H1 (cell line): ENCODE results near the gene ZNF799. TPM values are rescaled to one million over a fixed set of nuclear protein-coding genes. Genes with fewer than 3 reads are reported as not detected.

Source experiments
- CTCF ChIA-PET: fragments of 300-600 bp; sonication (Branson Sonifier 250); formaldehyde crosslinking; loops from one replicate; lab custom pipeline; 2021; ENCODE audit not compliant: partially characterized antibody; lab: Charles Lee
- POLR2A ChIA-PET: fragments of 300-600 bp; sonication (Branson Sonifier 250); formaldehyde crosslinking; loops from one replicate; lab custom pipeline; 2021; ENCODE audit warnings: inconsistent platforms; ENCODE audit not compliant: partially characterized antibody; lab: Charles Lee
- DNase-seq, 2 experiments: peaks; one replicate each; pipeline versions ENCODE4 v3.0.0 to v3.0.0-alpha.2; 2010 to 2022; ENCODE audit warnings: low spot score in 2 of 2, low read depth in 1 of 2, mixed read lengths in 1 of 2
- FAIRE-seq: peaks from 2 replicates; lab custom pipeline; 2011; peaks lifted over from hg19 to GRCh38; lab: Jason Lieb, UNC
- H2AFZ ChIP-seq: 2 replicates; pipeline ENCODE4 v1.8.1; 2012; ENCODE audit warnings: low read length, inconsistent platforms
- H2AK5ac ChIP-seq: 2 replicates; pipeline ENCODE4 v1.6.1; 2013; ENCODE audit warnings: low read depth, low read length
- H2BK120ac ChIP-seq: replicated peaks from 2 replicates; pipeline ENCODE3; 2013; ENCODE audit warnings: low read depth, low read length, inconsistent platforms
- H2BK12ac ChIP-seq: 2 replicates; pipeline ENCODE4 v1.6.1; 2013; ENCODE audit warnings: low read depth, low read length
- H2BK15ac ChIP-seq: 2 replicates; pipeline ENCODE4 v1.6.1; 2013; ENCODE audit warnings: low read length
- H2BK20ac ChIP-seq: 2 replicates; pipeline ENCODE4 v1.6.1; 2013; ENCODE audit warnings: low read length
- H2BK5ac ChIP-seq: 2 replicates; pipeline ENCODE4 v1.6.1; 2013; ENCODE audit warnings: low read depth, low read length
- H3K14ac ChIP-seq: 2 replicates; pipeline ENCODE4 v1.6.1; 2013; ENCODE audit warnings: inconsistent platforms; ENCODE audit not compliant: insufficient read length
- H3K18ac ChIP-seq: 2 replicates; pipeline ENCODE4 v1.6.1; 2013; ENCODE audit warnings: low read length; ENCODE audit errors: extremely low read depth
- H3K23ac ChIP-seq: 2 replicates; pipeline ENCODE4 v1.6.1; 2013; ENCODE audit warnings: inconsistent platforms; ENCODE audit not compliant: insufficient read length
- H3K23me2 ChIP-seq: 2 replicates; pipeline ENCODE4 v1.6.1; 2013; ENCODE audit warnings: low read depth, low read length
- H3K27ac ChIP-seq: 2 replicates; pipeline ENCODE4 v1.6.1; 2011; ENCODE audit warnings: low read depth, low read length, inconsistent platforms
- H3K27me3 ChIP-seq, 4 experiments: replicated peaks in 1 of 4; 1 replicate in 1 of 4; 2 replicates in 3 of 4; pipeline versions ENCODE4 v1.6.1 to v1.8.1; 2011 to 2013; ENCODE audit warnings: low read length in 3 of 4, mild to moderate bottlenecking in 3 of 4, inconsistent platforms in 2 of 4, mixed read lengths in 2 of 4, moderate library complexity in 1 of 4; ENCODE audit not compliant: control insufficient read depth in 3 of 4, insufficient read depth in 3 of 4; ENCODE audit errors: extremely low read depth in 1 of 4
- H3K36me3 ChIP-seq, 4 experiments: 2 replicates each; pipeline versions ENCODE4 v1.6.1 to v1.8.1; 2011 to 2013; ENCODE audit warnings: mild to moderate bottlenecking in 4 of 4, low read length in 3 of 4, moderate library complexity in 2 of 4, control low read depth in 1 of 4, inconsistent platforms in 1 of 4; ENCODE audit not compliant: insufficient read depth in 4 of 4, control insufficient read depth in 2 of 4
- H3K4ac ChIP-seq: replicated peaks from 2 replicates; pipeline ENCODE3; 2013; ENCODE audit warnings: low read length, low read depth, mixed read lengths, inconsistent platforms; ENCODE audit not compliant: insufficient read length
- H3K4me1 ChIP-seq, 4 experiments: replicated peaks in 1 of 4; 1 replicate in 1 of 4; 2 replicates in 3 of 4; pipeline versions ENCODE4 v1.6.1 to v1.8.1; 2011 to 2013; ENCODE audit warnings: low read length in 3 of 4, inconsistent platforms in 2 of 4, mixed read lengths in 1 of 4; ENCODE audit not compliant: insufficient read depth in 4 of 4, control insufficient read depth in 3 of 4
- H3K4me2 ChIP-seq, 2 experiments: 2 replicates each; pipeline versions ENCODE4 v1.6.1 to v1.8.1; 2011 to 2013; ENCODE audit warnings: low read depth in 2 of 2, low read length in 2 of 2, control low read depth in 1 of 2, inconsistent platforms in 1 of 2, mild to moderate bottlenecking in 1 of 2; ENCODE audit not compliant: insufficient read depth in 1 of 2
- H3K4me3 ChIP-seq, 4 experiments: fragments of 200-600, 300-600 bp in 1 of 4; sonication (generic), shearing (Covaris generic), sonication (Bioruptor Twin) in 1 of 4; 2 replicates each; pipeline versions ENCODE4 v1.5.1 to v1.8.1; 2011 to 2016; ENCODE audit warnings: low read length in 4 of 4, low read depth in 3 of 4, control low read depth in 2 of 4, inconsistent platforms in 2 of 4, mild to moderate bottlenecking in 2 of 4, mixed read lengths in 1 of 4, moderate library complexity in 1 of 4; ENCODE audit not compliant: insufficient read depth in 2 of 4; ENCODE audit errors: extremely low read depth in 1 of 4
- H3K56ac ChIP-seq: replicated peaks from 2 replicates; pipeline ENCODE3; 2013; ENCODE audit warnings: low read depth, mild to moderate bottlenecking, mixed read lengths, low read length, inconsistent platforms; ENCODE audit not compliant: insufficient read length
- H3K79me1 ChIP-seq: 2 replicates; pipeline ENCODE4 v1.6.1; 2013; ENCODE audit warnings: low read depth, low read length, control low read depth
- H3K79me2 ChIP-seq, 2 experiments: 2 replicates each; pipeline versions ENCODE4 v1.6.1 to v1.8.1; 2012 to 2013; ENCODE audit warnings: low read length in 2 of 2, mild to moderate bottlenecking in 2 of 2, inconsistent platforms in 1 of 2; ENCODE audit not compliant: insufficient read depth in 2 of 2, control insufficient read depth in 1 of 2
- H3K9ac ChIP-seq, 4 experiments: replicated peaks in 1 of 4; 1 replicate in 1 of 4; 2 replicates in 3 of 4; pipeline versions ENCODE4 v1.6.1 to v1.8.1; 2011 to 2013; ENCODE audit warnings: low read depth in 3 of 4, low read length in 3 of 4, control low read depth in 2 of 4, mild to moderate bottlenecking in 2 of 4, moderate library complexity in 2 of 4, inconsistent platforms in 1 of 4; ENCODE audit errors: extremely low read depth in 1 of 4
- H3K9me3 ChIP-seq, 2 experiments: 2 replicates each; pipeline versions ENCODE4 v1.6.1 to v1.8.1; 2012 to 2013; ENCODE audit warnings: mild to moderate bottlenecking in 2 of 2, moderate library complexity in 2 of 2, control low read depth in 1 of 2, inconsistent platforms in 1 of 2, low read depth in 1 of 2, low read length in 1 of 2, mixed read lengths in 1 of 2; ENCODE audit not compliant: insufficient read depth in 2 of 2
- H4K20me1 ChIP-seq, 2 experiments: replicated peaks in 1 of 2; 2 replicates each; pipeline versions ENCODE3 to v1.8.1; 2011 to 2013; ENCODE audit warnings: inconsistent platforms in 2 of 2, low read length in 2 of 2, mild to moderate bottlenecking in 1 of 2; ENCODE audit not compliant: insufficient read depth in 2 of 2, control insufficient read depth in 1 of 2
- H4K5ac ChIP-seq: 2 replicates; pipeline ENCODE4 v1.6.1; 2013; ENCODE audit warnings: low read length, low read depth, mixed read lengths, inconsistent platforms; ENCODE audit not compliant: insufficient read length
- H4K8ac ChIP-seq: 2 replicates; pipeline ENCODE4 v1.8.0; 2013; ENCODE audit warnings: mild to moderate bottlenecking, moderate library complexity, low read length, inconsistent platforms; ENCODE audit not compliant: insufficient read depth; ENCODE audit errors: extremely low read depth
- H4K91ac ChIP-seq: replicated peaks from 2 replicates; pipeline ENCODE3; 2013; ENCODE audit warnings: low read length, mixed read lengths, inconsistent platforms; ENCODE audit not compliant: insufficient read length
- CBX5 ChIP-seq: fragments of 300-800, 300-1000 bp; sonication (generic); IDR thresholded peaks from 2 replicates; pipeline ENCODE4 v1.7.1; 2016; ENCODE audit warnings: antibody characterized with exemption, low read length, low read depth
- CHD2 ChIP-seq: IDR thresholded peaks from 2 replicates; pipeline ENCODE4 v1.6.1; 2012; ENCODE audit warnings: low read length, improper control_type of control experiment
- HDAC2 ChIP-seq, 2 experiments: fragments of 300-600 bp in 1 of 2; sonication (generic) in 1 of 2; IDR thresholded peaks; 2 replicates each; pipeline ENCODE4 v1.6.1; 2011 to 2012; ENCODE audit warnings: low read depth in 2 of 2, low read length in 2 of 2, mild to moderate bottlenecking in 2 of 2, moderate library complexity in 2 of 2, borderline replicate concordance in 1 of 2, inconsistent platforms in 1 of 2
- HDAC6 ChIP-seq: IDR thresholded peaks from one replicate; pipeline ENCODE4 v1.7.1; 2012; ENCODE audit warnings: low read depth, mild to moderate bottlenecking, inconsistent platforms, low read length, moderate library complexity
- JUND ChIP-seq: IDR thresholded peaks from 2 replicates; pipeline ENCODE4 v1.6.1; 2011; ENCODE audit warnings: mild to moderate bottlenecking, improper control_type of control experiment, low read length
- KDM5A ChIP-seq: fragments of 200-600 bp; IDR thresholded peaks from 2 replicates; pipeline ENCODE4 v1.7.1; 2012; ENCODE audit warnings: mild to moderate bottlenecking, low read length, inconsistent platforms, mixed read lengths
- MAFK ChIP-seq: IDR thresholded peaks from 2 replicates; pipeline ENCODE4 v1.6.1; 2012; ENCODE audit warnings: low read depth, mild to moderate bottlenecking, improper control_type of control experiment, low read length
- RBBP5 ChIP-seq: IDR thresholded peaks from 2 replicates; pipeline ENCODE4 v1.7.1; 2012; ENCODE audit warnings: low read depth, mild to moderate bottlenecking, inconsistent platforms, low read length, moderate library complexity, borderline replicate concordance
- RFX5 ChIP-seq: IDR thresholded peaks from 2 replicates; pipeline ENCODE4 v1.6.1; 2011; ENCODE audit warnings: low read depth, low read length, improper control_type of control experiment, borderline replicate concordance
- SIN3A ChIP-seq, 2 experiments: IDR thresholded peaks in 1 of 2; conservative IDR thresholded peaks in 1 of 2; 2 replicates each; pipeline ENCODE4 v1.6.1; 2011 to 2012; ENCODE audit warnings: low read length in 2 of 2, improper control_type of control experiment in 1 of 2, low read depth in 1 of 2, mild to moderate bottlenecking in 1 of 2
- SIX5 ChIP-seq: IDR thresholded peaks from 2 replicates; pipeline ENCODE4 v1.6.1; 2011; ENCODE audit warnings: mild to moderate bottlenecking, low read depth, low read length
- SP1 ChIP-seq: IDR thresholded peaks from 2 replicates; pipeline ENCODE4 v1.6.1; 2011; ENCODE audit warnings: low read depth, low read length
- TAF1 ChIP-seq: IDR thresholded peaks from 2 replicates; pipeline ENCODE4 v1.6.1; 2011; ENCODE audit warnings: mild to moderate bottlenecking, low read depth, low read length
- WGBS, 2 experiments: shearing (Covaris generic) in 1 of 2; methylation state at CpG; one replicate each; pipeline versions ENCODE4 v1.1.6 to v1.1.7; 2013 to 2015; ENCODE audit warnings: low lambda C conversion rate in 2 of 2, mixed read lengths in 2 of 2, inconsistent platforms in 1 of 2, low coverage in 1 of 2, missing lambda C conversion rate in 1 of 2; ENCODE audit not compliant: insufficient replicate concordance in 2 of 2, insufficient coverage in 1 of 2, insufficient read length in 1 of 2; ENCODE audit errors: extremely low coverage in 1 of 2, missing lambda C conversion rate in 1 of 2; 5-methylcytosine and 5-hydroxymethylcytosine counted together
- polyA plus RNA-seq, 7 experiments: library from polyadenylated mRNA; depleted of rRNA in 3 of 7; stranded (reverse) in 5 of 7; unstranded in 2 of 7; fragments of >200 nt in 5 of 7; fragments of 200-250 nt in 2 of 7; gene quantifications; 1 replicate in 5 of 7; 2 replicates in 1 of 7; 4 replicates in 1 of 7; pipeline versions ENCODE4 v1.2.1 to v1.2.3, GENCODE V29; 2011 to 2013; ENCODE audit warnings: missing spikeins in 2 of 7, mixed read lengths in 2 of 7
- total RNA-seq: library from RNA; stranded (reverse); fragmentation: NEBNext Ultra II Directional; extraction: Animal tissue kit (Norgen Biotek cat#: 25700); gene quantifications from 2 replicates; pipeline ENCODE4 v1.2.1, GENCODE V29; 2021
- TF ChIP-seq, protein P1 (sequence below): IDR thresholded peaks from 2 replicates; pipeline ENCODE4 v1.6.1; 2012; ENCODE audit warnings: inconsistent platforms

Gene ZNF799
- total and polyA plus RNA-seq, 2 of the 8 experiments (the other 6 are each of a cell fraction or from before 2014, with no cell fraction given) = 1.00 to 4.2 TPM

DNA sequence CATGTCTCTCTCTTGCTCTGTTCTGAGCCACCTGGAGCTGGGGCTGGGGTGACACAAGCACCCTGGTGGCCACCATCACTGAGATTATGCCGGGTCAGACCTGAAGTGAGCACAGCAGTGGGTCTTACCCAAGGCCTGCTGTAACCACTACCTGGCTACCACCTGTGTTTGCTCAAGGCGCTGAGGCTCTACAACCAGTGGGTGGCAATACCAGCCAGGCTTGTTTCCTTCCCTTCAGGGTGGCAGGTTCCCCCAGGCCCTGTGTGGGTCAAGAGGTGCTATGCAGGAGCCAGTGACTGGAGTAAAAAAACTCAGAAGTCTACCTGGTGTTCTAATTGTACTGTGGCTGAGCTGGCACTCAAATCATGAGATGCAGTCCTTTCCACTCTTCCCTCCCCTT, 47.7 kb upstream of the ZNF799 start:
- Histone ChIP-seq H3K9ac (no peak overlapping the region), H2BK120ac (no peak overlapping the region), H3K9me3 (peaks cover 24 to 27% of the 10 kb centered on the region in 2 experiments), H3K14ac (no peak overlapping the region), H4K20me1 (no peaks in the 10 kb centered on the region), H3K36me3 (no peaks in the 10 kb centered on the region), H2AK5ac (no peak overlapping the region), H2BK15ac (no peak overlapping the region), H4K91ac (no peak overlapping the region), H3K4me1 (no peaks in the 10 kb centered on the region), H3K23ac (no peak overlapping the region), H3K4me2 (no peak overlapping the region), H3K23me2 (no peaks in the 10 kb centered on the region), H3K79me2 (no peaks in the 10 kb centered on the region), H3K56ac (no peak overlapping the region), H4K5ac (no peak overlapping the region), H2AFZ (no peak overlapping the region), H2BK5ac (no peak overlapping the region), H3K4me3 (no peak overlapping the region), H3K79me1 (no peaks in the 10 kb centered on the region), H3K4ac (no peak overlapping the region), H4K8ac (no peak overlapping the region), H3K27ac (no peak overlapping the region), H2BK12ac (no peak overlapping the region), H3K27me3 (no peaks in the 10 kb centered on the region), H2BK20ac (no peak overlapping the region), H3K18ac (no peak overlapping the region)
- no peak for FAIRE-seq
- WGBS, 2 experiments = 44% methylated on average over 2 of the region's 2 CpGs; no CpG with 5 or more reads in 1 of the 2 experiments
- ChIA-PET POLR2A (interaction anchor here (1.2 kb wide), 1 partner anchor 28 kb away, joined by 3 read pairs; no protein-coding TSS in a partner anchor), CTCF (no interaction called here)
- DNase-seq = no peak
- TF ChIP-seq CBX5 (no peak), CHD2 (no peak), RBBP5 (no peak), KDM5A (no peak), HDAC2 (IDR thresholded peaks at IDR 0.05; ENCODE audit: borderline replicate concordance in 1 of 2, low read depth in 2 of 2, low read length in 2 of 2) (no peak), JUND (no peak), SIX5 (no peak), HDAC6 (no peak), RFX5 (no peak), MAFK (no peak), SIN3A (conservative IDR thresholded peaks at IDR 0.05 in 1 of 2, IDR thresholded peaks at IDR 0.05 in 1 of 2; ENCODE audit: low read depth in 1 of 2, low read length in 2 of 2) (no peak), TAF1 (no peak), SP1 (no peak)
- TF ChIP-seq, protein P1, sequence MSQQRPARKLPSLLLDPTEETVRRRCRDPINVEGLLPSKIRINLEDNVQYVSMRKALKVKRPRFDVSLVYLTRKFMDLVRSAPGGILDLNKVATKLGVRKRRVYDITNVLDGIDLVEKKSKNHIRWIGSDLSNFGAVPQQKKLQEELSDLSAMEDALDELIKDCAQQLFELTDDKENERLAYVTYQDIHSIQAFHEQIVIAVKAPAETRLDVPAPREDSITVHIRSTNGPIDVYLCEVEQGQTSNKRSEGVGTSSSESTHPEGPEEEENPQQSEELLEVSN = no peak
